ENCODE data around the gene KCNQ1.

The KCNQ1 gene

GRCh38 chr11:2812371-2812991 is 367.7 kb downstream of the KCNQ1 start:
- no peak for DNase-seq (ENCODE audit: low read depth)

GRCh38 chr11:2813141-2813908 is 368.5 kb downstream of the KCNQ1 start:
- no peak for DNase-seq (ENCODE audit: low read depth)

DNA sequence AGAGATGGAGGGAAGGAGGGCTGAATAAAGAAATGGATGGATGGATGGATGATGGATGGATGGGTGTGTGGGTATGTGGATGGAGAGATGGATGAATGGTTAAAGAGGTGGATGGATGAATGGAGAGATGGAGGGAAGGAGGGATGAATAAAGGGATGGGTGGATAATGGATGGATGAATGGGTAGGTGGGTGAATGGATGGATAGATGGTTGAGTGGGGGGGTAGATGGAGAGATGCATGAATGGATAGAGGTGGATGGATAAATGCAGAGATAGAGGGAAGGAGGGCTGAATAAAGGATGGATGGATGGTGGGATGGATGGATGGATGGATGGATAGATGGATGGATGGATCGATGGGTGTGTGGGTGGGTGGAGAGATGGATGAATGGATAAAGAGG is 369.2 kb downstream of the KCNQ1 start:
- DNase-seq (ENCODE audit: low read depth), result no peak

DNA sequence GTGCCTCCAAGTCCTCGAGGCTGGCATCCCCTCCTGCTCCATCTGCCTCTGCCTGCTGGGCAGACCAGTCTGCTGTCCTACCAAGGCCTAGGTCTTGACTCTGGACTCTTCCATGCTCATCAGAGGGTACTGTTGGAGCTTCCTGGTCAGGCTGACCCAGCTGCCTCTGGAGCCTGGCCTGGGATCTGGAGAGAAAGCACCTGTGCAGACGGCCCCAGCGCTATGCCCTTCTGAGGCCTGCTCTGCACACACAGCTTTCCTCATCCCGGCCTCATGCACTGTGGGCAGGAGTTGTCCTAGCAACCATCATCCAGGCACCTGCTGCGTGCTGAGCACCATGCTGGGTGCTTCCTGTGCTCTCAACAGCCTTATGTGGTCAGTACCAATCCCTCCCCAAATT is 369.9 kb downstream of the KCNQ1 start:
- no peak for DNase-seq (ENCODE audit: low read depth)

GRCh38 chr11:2815762-2816496 is 371.1 kb downstream of the KCNQ1 start:
- DNase-seq (ENCODE audit: low read depth), result no peak

DNA sequence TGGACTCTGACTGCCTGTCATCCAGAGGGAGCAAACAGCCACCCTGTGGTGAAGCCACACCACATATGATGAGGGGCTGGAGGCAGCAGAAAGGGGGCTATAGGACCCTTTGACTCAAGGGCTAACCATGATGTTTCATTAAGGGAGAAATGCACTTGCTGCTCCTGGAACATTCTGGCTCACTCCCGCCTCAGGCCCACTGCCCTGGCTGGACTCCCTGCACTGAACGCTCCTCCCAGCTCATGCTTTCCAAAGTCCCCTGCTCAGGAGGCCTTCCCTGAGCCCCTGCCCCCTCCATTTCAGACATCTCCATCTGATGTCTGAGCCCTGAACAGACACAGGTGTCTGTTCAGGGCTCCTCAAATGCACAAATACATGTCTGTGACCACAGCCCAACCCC is 371.7 kb downstream of the KCNQ1 start:
- no peak for DNase-seq (ENCODE audit: low read depth)

DNA sequence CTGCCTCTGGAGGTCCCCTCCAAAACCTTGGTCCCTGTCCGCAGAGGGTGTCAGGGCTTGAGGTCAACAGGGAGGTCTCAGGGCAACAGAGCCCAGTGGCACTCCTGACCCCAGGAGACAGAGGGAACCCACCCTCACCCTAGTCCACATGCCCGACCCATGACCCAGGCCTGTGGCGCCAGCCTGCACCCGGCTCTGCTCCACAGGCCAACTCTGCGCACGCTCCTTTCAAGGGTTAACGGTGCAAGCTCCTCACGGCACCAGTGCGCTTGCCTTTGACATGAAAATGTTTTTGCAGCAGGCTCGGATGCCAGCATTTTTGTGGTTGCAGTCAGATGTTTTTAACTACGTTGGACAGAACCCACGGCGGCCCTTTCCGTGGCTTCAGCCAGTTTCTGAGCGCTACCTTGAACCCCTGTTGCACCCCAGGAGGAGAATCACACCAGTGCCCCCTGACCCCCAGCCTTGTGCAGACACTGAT is 372.2 kb downstream of the KCNQ1 start:
- no peak for DNase-seq (ENCODE audit: low read depth)

DNA sequence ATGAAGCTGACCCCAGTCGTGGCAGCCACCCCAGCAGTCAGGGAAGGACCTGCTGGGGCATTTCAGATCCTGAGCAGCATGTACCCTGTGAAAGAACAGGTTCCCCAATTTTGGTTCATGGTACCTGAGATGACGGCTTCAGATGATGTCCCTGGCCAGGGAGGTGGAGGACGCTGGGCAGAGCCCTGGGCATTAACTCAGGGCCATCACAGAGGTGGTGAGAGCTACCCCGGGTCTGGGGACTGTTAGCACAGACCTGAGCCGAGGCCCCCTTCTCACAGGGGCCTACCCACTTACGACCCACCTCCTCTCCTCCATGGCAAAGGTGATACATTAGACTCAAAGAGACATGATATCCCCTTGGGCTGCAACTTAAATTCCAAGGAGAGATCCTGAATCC is 372.6 kb downstream of the KCNQ1 start:
- no peak for DNase-seq (ENCODE audit: low read depth)

DNA sequence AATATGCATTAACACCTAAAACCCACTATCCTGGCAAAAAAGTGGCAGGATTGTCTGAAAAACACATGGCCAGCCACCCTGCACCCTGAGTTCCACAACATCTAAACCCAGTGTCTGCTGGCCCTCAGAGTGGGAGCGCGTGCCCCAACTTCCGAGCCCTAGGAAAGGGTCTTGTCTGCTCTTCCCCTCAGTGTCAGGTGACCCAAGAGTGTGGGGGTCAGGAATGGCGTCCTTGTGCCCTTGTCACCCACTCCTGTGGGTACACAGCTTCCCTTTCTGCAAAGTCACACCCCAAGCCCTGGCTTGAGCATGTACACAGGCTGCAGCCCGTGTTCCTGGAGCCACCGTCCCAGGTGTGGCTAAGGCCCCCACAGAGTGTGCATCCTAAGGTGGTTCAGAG is 373.2 kb downstream of the KCNQ1 start:
- no peak for DNase-seq (ENCODE audit: low read depth)

GRCh38 chr11:2818503-2818902 is 373.7 kb downstream of the KCNQ1 start:
- DNase-seq (ENCODE audit: low read depth), result no peak

DNA sequence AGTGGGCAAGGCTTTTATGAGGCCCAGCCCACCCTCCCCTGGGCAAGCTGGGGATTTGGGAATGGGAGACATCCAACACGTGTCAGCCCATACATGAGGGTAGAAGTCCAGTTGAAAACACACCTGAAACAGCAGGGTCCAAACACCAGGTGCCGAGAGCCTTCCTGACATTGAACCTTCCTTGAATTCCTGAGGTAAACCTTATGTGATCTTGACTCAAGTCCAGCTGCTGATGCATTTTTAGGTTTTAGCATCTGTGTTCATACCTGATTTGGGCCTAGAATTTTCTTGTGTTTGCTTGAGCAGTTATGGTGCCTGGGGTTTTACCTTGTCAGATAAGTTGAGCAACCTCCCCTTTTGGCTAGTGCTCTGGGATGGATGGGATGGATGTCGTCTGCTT is 374.5 kb downstream of the KCNQ1 start:
- no peak for DNase-seq (ENCODE audit: low read depth)

GRCh38 chr11:2820976-2821375 is 376.2 kb downstream of the KCNQ1 start:
- DNase-seq (ENCODE audit: low read depth), result no peak

GRCh38 chr11:2821891-2822290 is 377.1 kb downstream of the KCNQ1 start:
- no peak for DNase-seq (ENCODE audit: low read depth)

GRCh38 chr11:2824851-2825250 is 380.0 kb downstream of the KCNQ1 start:
- no peak for DNase-seq (ENCODE audit: low read depth)

DNA sequence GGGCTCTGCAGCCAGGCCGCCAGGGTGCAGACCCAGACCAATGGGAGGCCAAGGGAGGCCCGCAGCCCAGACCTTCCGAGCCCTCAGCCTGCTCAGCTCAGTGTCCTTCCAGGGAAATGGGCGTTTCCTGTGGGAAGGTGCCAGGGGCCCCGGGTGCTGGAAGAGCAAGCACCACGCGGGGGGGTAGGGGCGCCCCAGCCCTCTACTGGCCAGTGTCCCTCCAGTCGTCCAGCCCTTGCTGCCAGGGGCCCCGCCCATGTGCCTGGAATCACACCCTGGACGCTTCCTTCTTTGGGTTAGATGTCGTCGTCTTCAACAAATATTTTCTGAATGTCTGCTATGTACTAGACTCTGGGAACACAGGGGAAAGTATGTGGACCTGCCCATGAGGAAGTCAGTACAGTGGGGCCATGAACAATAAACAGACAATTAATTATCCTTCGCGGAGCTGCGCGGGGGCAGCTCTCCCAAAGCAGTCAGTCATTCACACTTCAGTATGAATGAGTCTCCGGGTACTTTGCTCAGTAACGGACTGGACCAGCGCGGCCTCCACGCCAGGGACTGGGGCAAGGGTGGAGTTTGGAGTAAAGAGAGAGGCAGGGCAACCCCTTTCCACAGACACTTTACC is 380.6 kb downstream of the KCNQ1 start:
- no peak for DNase-seq (ENCODE audit: low read depth)

- no peak for DNase-seq (ENCODE audit: low read depth)
Observed at GRCh38 chr11:2825889-2826678, 381.3 kb downstream of the KCNQ1 start.

GRCh38 chr11:2826679-2827056 is 381.9 kb downstream of the KCNQ1 start:
- DNase-seq (ENCODE audit: low read depth), result no peak

DNA sequence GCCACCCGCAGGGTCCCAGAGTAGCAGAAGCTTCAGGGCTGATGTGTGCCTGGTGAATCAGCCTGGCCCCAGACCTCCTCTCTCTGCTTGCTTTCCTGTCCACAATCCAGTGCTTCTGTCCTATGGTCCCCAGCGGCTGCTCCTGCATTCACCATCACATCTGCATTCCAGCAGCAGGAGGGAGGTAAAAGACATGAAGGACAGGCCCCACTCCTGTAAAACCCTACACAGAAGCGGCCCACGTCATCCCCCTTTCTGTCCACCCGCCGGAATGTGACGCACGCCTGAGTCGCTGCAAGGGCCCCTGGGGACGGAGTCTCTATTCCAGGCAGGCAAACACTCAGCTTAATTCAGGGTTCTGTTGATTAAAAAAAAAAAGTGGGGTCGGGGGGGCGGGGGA is 382.4 kb downstream of the KCNQ1 start:
- no peak for DNase-seq (ENCODE audit: low read depth)

DNA sequence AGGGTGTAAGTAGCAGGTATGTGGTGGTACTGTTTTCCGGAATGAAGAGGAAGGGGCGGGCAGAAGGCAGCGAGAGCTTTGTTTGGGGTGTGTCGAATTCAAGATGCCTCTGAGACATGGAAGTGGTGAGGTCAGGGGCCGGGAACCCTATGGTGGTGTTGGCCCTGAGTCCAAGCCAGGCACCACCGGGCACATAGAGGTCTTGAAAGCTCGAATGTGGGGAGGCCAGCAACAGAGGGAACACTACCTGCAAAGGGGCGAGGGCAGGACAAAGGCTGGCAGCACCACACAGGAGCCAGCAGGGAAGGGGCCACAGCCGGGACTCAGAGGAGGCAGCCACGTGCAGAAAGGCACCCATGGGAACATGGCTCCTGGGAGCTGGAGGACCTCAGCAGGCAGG is 383.0 kb downstream of the KCNQ1 start:
- DNase-seq (ENCODE audit: low read depth), result no peak

GRCh38 chr11:2828585-2829330 is 383.9 kb downstream of the KCNQ1 start:
- DNase-seq (ENCODE audit: low read depth), result no peak
